K562 (cell line): Measurements from ENCODE around the gene XPC. TPM values are rescaled to one million over a fixed set of nuclear protein-coding genes. Genes with fewer than 3 reads are reported as not detected.

Experiments used
- NFXL1 ChIP-seq: fragments of 450-650 bp; formaldehyde crosslinking; IDR thresholded peaks from 2 replicates; pipeline ENCODE4 v1.4.0; 2021; ENCODE audit warnings: mild to moderate bottlenecking
- polyA plus RNA-seq, 8 experiments: library from polyadenylated mRNA; depleted of rRNA in 4 of 8; stranded (reverse) in 5 of 8; unstranded in 3 of 8; fragments of >200 nt; fragmentation: Nextera tagmentation in 2 of 8; fragmentation: Illumina TruSeq in 1 of 8; extraction: Ambion mirVana in 2 of 8; extraction: Trizol in 1 of 8; gene quantifications; 2 replicates each; pipeline versions ENCODE4 v1.2.1 to v1.2.3, GENCODE V29; 2011 to 2014; ENCODE audit warnings: inconsistent platforms in 1 of 8, missing spikeins in 1 of 8
- total RNA-seq, 7 experiments: library from RNA; depleted of rRNA in 6 of 7; stranded (reverse); fragments of >200 nt in 6 of 7; fragmentation: Illumina TruSeq in 2 of 7; extraction: Trizol in 2 of 7; gene quantifications; 2 replicates each; pipeline versions ENCODE4 v1.2.1 to v1.2.3, GENCODE V29; 2011 to 2021; ENCODE audit warnings: low replicate concordance in 1 of 7
- TF ChIP-seq, protein P1 (sequence below): fragments of 250-450 bp; sonication (Bioruptor Pico); IDR thresholded peaks from 2 replicates; pipeline ENCODE4 v1.5.0; 2021; ENCODE audit warnings: mild to moderate bottlenecking, borderline replicate concordance
- TF ChIP-seq, protein P2 (sequence below): fragments of 150-350 bp; IDR thresholded peaks from 2 replicates; pipeline ENCODE4 v1.6.1; 2014; ENCODE audit warnings: low read depth, mild to moderate bottlenecking, low read length, borderline replicate concordance
- TF ChIP-seq, protein P3 (sequence below): sonication (generic); formaldehyde crosslinking; IDR thresholded peaks from 2 replicates; pipeline ENCODE4 v1.8.0; 2022; ENCODE audit warnings: missing genetic modification reagents, mild to moderate bottlenecking, borderline replicate concordance
- TF ChIP-seq, protein P4 (sequence below): fragments of 250-450 bp; sonication (Bioruptor Pico); IDR thresholded peaks from 2 replicates; pipeline ENCODE4 v1.4.0; 2020; ENCODE audit warnings: mild to moderate bottlenecking

XPC gene
- total and polyA plus RNA-seq, 9 of the 15 experiments (the other 6 are each of a cell fraction or from before 2014, with no cell fraction given), result 3.8 to 54.7 (median 41.3) TPM

DNA sequence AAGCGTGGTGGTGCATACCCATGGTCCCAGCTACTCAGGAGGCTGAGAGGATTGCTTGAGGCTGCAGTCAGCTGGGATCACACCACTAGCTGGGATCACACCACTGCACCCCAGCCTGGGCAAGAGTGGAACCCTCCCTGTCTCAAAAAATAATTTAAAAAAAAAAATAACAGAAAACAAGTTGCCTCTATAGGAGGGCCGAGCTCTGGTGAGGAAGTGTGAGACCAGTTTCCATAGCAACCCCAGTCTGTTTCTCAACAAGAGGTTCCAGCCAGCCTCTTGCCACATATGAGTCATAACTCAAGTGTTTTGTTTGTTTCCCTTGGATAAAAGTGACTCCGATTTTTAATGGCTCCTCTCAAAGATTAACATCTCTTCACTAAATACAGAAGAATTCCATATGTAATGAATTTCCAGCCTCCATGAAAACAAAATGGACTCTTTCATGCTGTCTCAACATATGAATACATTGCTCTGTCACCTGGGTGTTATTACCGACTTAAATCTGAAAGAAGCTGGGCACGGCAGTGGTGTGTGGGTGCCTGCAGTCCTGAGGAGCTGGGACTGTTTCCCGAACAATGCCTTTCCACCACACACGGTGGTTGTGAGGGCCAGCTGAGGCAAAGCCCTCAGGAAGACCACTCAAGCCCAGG lies 33.9 kb downstream of the XPC start (continued):
- TF ChIP-seq, protein P1, sequence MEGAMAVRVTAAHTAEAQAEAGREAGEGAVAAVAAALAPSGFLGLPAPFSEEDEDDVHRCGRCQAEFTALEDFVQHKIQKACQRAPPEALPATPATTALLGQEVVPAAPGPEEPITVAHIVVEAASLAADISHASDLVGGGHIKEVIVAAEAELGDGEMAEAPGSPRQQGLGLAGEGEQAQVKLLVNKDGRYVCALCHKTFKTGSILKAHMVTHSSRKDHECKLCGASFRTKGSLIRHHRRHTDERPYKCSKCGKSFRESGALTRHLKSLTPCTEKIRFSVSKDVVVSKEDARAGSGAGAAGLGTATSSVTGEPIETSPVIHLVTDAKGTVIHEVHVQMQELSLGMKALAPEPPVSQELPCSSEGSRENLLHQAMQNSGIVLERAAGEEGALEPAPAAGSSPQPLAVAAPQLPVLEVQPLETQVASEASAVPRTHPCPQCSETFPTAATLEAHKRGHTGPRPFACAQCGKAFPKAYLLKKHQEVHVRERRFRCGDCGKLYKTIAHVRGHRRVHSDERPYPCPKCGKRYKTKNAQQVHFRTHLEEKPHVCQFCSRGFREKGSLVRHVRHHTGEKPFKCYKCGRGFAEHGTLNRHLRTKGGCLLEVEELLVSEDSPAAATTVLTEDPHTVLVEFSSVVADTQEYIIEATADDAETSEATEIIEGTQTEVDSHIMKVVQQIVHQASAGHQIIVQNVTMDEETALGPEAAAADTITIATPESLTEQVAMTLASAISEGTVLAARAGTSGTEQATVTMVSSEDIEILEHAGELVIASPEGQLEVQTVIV (CRISPR knock-in tag), result no peak
- no peak for TF ChIP-seq NFXL1
- TF ChIP-seq, protein P2, sequence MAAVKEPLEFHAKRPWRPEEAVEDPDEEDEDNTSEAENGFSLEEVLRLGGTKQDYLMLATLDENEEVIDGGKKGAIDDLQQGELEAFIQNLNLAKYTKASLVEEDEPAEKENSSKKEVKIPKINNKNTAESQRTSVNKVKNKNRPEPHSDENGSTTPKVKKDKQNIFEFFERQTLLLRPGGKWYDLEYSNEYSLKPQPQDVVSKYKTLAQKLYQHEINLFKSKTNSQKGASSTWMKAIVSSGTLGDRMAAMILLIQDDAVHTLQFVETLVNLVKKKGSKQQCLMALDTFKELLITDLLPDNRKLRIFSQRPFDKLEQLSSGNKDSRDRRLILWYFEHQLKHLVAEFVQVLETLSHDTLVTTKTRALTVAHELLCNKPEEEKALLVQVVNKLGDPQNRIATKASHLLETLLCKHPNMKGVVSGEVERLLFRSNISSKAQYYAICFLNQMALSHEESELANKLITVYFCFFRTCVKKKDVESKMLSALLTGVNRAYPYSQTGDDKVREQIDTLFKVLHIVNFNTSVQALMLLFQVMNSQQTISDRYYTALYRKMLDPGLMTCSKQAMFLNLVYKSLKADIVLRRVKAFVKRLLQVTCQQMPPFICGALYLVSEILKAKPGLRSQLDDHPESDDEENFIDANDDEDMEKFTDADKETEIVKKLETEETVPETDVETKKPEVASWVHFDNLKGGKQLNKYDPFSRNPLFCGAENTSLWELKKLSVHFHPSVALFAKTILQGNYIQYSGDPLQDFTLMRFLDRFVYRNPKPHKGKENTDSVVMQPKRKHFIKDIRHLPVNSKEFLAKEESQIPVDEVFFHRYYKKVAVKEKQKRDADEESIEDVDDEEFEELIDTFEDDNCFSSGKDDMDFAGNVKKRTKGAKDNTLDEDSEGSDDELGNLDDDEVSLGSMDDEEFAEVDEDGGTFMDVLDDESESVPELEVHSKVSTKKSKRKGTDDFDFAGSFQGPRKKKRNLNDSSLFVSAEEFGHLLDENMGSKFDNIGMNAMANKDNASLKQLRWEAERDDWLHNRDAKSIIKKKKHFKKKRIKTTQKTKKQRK, result no peak
- TF ChIP-seq, protein P3, sequence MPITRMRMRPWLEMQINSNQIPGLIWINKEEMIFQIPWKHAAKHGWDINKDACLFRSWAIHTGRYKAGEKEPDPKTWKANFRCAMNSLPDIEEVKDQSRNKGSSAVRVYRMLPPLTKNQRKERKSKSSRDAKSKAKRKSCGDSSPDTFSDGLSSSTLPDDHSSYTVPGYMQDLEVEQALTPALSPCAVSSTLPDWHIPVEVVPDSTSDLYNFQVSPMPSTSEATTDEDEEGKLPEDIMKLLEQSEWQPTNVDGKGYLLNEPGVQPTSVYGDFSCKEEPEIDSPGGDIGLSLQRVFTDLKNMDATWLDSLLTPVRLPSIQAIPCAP (CRISPR knock-in tag), result no peak
- TF ChIP-seq, protein P4, sequence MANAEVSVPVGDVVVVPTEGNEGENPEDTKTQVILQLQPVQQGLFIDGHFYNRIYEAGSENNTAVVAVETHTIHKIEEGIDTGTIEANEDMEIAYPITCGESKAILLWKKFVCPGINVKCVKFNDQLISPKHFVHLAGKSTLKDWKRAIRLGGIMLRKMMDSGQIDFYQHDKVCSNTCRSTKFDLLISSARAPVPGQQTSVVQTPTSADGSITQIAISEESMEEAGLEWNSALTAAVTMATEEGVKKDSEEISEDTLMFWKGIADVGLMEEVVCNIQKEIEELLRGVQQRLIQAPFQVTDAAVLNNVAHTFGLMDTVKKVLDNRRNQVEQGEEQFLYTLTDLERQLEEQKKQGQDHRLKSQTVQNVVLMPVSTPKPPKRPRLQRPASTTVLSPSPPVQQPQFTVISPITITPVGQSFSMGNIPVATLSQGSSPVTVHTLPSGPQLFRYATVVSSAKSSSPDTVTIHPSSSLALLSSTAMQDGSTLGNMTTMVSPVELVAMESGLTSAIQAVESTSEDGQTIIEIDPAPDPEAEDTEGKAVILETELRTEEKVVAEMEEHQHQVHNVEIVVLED, result no peak
